GM12878 (cell line): ENCODE data around the gene SMPD4. TPM values are rescaled to one million over a fixed set of nuclear protein-coding genes. Genes with fewer than 3 reads are reported as not detected.
"Not testable (repeated sequence)": the region's sequence is repeated elsewhere in the genome, so short reads cannot be mapped to it uniquely, and the experiment has no call there.

ENCODE experiments used
- ATAC-seq: fragments of 200-7000 bp; cut with Tn5 transposase; 3 replicates; pipeline ENCODE4 v1.9.1; 2020; ENCODE audit warnings: mild to moderate bottlenecking, moderate library complexity
- BruUV-seq: library from RNA; stranded (reverse); fragments of 400-500 nt; replicated peaks from 2 replicates; lab custom pipeline; 2021; lab: Mats Ljungman, UMichigan
- CTCF ChIA-PET: fragments of 300-600 bp; sonication (Branson Sonifier 250); formaldehyde crosslinking; extraction: SDS; loops from one replicate; lab custom pipeline; 2021; ENCODE audit warnings: inconsistent platforms; lab: Yijun Ruan, JAX
- POLR2A ChIA-PET: fragments of 350-600 bp; formaldehyde crosslinking; extraction: SDS; loops from one replicate; lab custom pipeline; 2021; ENCODE audit warnings: inconsistent platforms; lab: Charles Lee
- RAD21 ChIA-PET: fragments of 300-600 bp; sonication (Branson Sonifier 250); formaldehyde crosslinking; loops from one replicate; lab custom pipeline; 2023; ENCODE audit warnings: antibody characterized with exemption; ENCODE audit not compliant: unreplicated experiment; lab: Charles Lee
- SMC1A ChIA-PET: fragments of 300-600 bp; sonication (Branson Sonifier 250); formaldehyde crosslinking; loops from one replicate; lab custom pipeline; 2023; ENCODE audit not compliant: unreplicated experiment, uncharacterized antibody; lab: Charles Lee
- DNase-seq: peaks from one replicate; pipeline ENCODE4 v3.0.0-alpha.2; 2011; ENCODE audit warnings: low read depth, low spot score
- FAIRE-seq: peaks from 3 replicates; lab custom pipeline; 2011; peaks lifted over from hg19 to GRCh38; lab: Jason Lieb, UNC
- H2AFZ ChIP-seq: 2 replicates; pipeline ENCODE4 v1.6.0; 2011; ENCODE audit warnings: low read depth, low read length, control low read depth; ENCODE audit not compliant: control insufficient read depth
- H3K27ac ChIP-seq: 2 replicates; pipeline ENCODE4 v1.5.1; 2011; ENCODE audit warnings: control low read depth; ENCODE audit not compliant: control insufficient read depth, insufficient read depth
- H3K27me3 ChIP-seq, 2 experiments: replicated peaks in 1 of 2; 2 replicates each; pipeline versions ENCODE4 v1.6.0 to v1.6.1; 2011; ENCODE audit warnings: low read length in 1 of 2; ENCODE audit not compliant: control insufficient read depth in 2 of 2, insufficient read depth in 2 of 2
- H3K36me3 ChIP-seq, 2 experiments: 2 replicates each; pipeline ENCODE4 v1.5.1; 2011; ENCODE audit warnings: low read length in 1 of 2; ENCODE audit not compliant: control insufficient read depth in 2 of 2, insufficient read depth in 2 of 2
- H3K4me1 ChIP-seq: 2 replicates; pipeline ENCODE4 v1.6.1; 2011; ENCODE audit warnings: mild to moderate bottlenecking, low read length, moderate library complexity, mixed read lengths; ENCODE audit not compliant: control insufficient read depth, insufficient read depth
- H3K4me2 ChIP-seq: 2 replicates; pipeline ENCODE4 v1.6.0; 2011; ENCODE audit warnings: control low read depth; ENCODE audit not compliant: control insufficient read depth, insufficient read depth
- H3K4me3 ChIP-seq: fragments of 200-600 bp; sonication (generic); 2 replicates; pipeline ENCODE4 v1.5.1; 2016
- H3K79me2 ChIP-seq: 2 replicates; pipeline ENCODE4 v1.6.0; 2011; ENCODE audit warnings: low read length; ENCODE audit not compliant: control insufficient read depth, insufficient read depth
- H3K9ac ChIP-seq: 2 replicates; pipeline ENCODE4 v1.8.0; 2011; ENCODE audit warnings: low read length, control low read depth, mixed read lengths; ENCODE audit not compliant: control insufficient read depth, insufficient read depth
- H3K9me3 ChIP-seq: replicated peaks from 3 replicates; pipeline ENCODE4 v1.5.1; 2011; ENCODE audit warnings: mild to moderate bottlenecking, low read length; ENCODE audit not compliant: control insufficient read depth, insufficient read depth
- H4K20me1 ChIP-seq: 2 replicates; pipeline ENCODE4 v1.6.0; 2011; ENCODE audit not compliant: control insufficient read depth, insufficient read depth
- WGBS: methylation state at CpG from one replicate; pipeline ENCODE4 v1.1.6; 2016; ENCODE audit warnings: low lambda C conversion rate; ENCODE audit not compliant: insufficient replicate concordance, insufficient coverage; ENCODE audit errors: missing lambda C conversion rate; 5-methylcytosine and 5-hydroxymethylcytosine counted together
- in situ Hi-C: fragments of 300-500 bp; cut with MboI; formaldehyde crosslinking; loops from 9 replicates; pipeline ENCODE4 v1.14.3; 2018; ENCODE audit warnings: mixed read lengths
- intact Hi-C: fragments of 100-400 bp; cut with micrococcal nuclease; formaldehyde crosslinking; loops from one replicate; pipeline ENCODE4 v1.14.2; 2022; ENCODE audit not compliant: unreplicated experiment
- polyA plus RNA-seq, 11 experiments: library from polyadenylated mRNA; depleted of rRNA in 4 of 11; unstranded in 6 of 11; stranded (reverse) in 5 of 11; fragments of >200 nt; fragmentation: Nextera tagmentation in 4 of 11; fragmentation: Illumina TruSeq in 1 of 11; extraction: Ambion mirVana in 4 of 11; extraction: Trizol in 1 of 11; gene quantifications; 1 replicate in 1 of 11; 2 replicates in 10 of 11; pipeline versions ENCODE4 v1.2.1 to v1.2.3, GENCODE V29; 2011 to 2016; ENCODE audit warnings: inconsistent platforms in 2 of 11, missing spikeins in 2 of 11, low read depth in 1 of 11
- total RNA-seq, 4 experiments: library from RNA; depleted of rRNA in 3 of 4; stranded (reverse); fragments of >200 nt in 3 of 4; fragmentation: Illumina TruSeq in 1 of 4; extraction: Trizol in 1 of 4; gene quantifications; 2 replicates each; pipeline versions ENCODE4 v1.2.1 to v1.2.3, GENCODE V29; 2013 to 2021

The SMPD4 gene
- total and polyA plus RNA-seq, 10 of the 15 experiments (the other 5 are each of a cell fraction or from before 2014, with no cell fraction given) = 5.0 to 82.0 (median 45.7) TPM

DNA sequence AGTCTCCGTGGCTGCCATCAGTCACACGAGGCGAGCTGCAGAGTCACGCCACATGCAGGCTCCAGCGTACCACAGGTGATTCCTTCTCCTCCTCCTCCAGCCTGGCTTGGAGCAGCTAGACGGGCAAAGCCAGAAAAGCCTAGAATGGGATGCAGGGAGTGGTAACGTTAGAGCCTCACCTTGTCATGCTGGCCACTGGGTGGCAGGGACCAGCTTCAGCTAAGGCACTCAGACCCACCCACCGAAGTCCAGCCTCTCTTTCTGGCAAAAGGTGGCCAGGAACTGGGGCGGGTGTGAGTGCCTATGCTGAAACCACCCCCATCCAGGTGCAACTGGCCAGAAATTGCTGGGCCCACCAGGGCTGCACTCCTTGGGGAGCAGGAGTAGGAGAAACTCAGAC is 53.7 kb downstream of the SMPD4 start:
- H3K9ac ChIP-seq, H3K27ac ChIP-seq, H3K79me2 ChIP-seq, CTCF ChIA-PET, intact Hi-C loops, H4K20me1 ChIP-seq, in situ Hi-C loops, H3K4me2 ChIP-seq, RAD21 ChIA-PET, H3K4me1 ChIP-seq, H3K27me3 ChIP-seq, H3K9me3 ChIP-seq, H3K4me3 ChIP-seq, DNase-seq, H3K36me3 ChIP-seq, H2AFZ ChIP-seq, ATAC-seq, FAIRE-seq, SMC1A ChIA-PET, BruUV-seq, POLR2A ChIA-PET: not testable (repeated sequence)
- WGBS = no CpG with 5 or more reads among the region's 9 CpGs

DNA sequence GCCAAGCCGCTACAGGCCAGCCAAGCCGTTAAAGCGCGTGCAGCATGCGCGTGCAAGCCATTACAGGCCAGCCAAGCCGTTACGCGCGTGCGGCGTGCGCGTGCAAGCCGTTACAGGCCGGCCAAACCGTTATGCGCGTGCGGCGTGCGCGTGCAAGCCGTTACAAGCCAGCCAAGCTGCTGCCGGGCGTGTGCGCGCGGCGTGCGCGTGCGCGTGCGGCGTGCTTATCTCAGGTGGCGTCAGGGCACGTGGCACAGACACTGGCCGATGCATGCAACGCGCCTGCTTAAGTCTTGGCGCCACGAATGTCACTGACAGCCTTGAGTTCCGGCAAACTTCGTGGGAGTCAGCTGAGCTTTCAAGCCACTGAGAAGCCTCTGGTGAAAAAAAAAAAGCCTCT is 60.5 kb downstream of the SMPD4 start:
- CTCF ChIA-PET, ATAC-seq, H3K36me3 ChIP-seq: not testable (repeated sequence)

DNA sequence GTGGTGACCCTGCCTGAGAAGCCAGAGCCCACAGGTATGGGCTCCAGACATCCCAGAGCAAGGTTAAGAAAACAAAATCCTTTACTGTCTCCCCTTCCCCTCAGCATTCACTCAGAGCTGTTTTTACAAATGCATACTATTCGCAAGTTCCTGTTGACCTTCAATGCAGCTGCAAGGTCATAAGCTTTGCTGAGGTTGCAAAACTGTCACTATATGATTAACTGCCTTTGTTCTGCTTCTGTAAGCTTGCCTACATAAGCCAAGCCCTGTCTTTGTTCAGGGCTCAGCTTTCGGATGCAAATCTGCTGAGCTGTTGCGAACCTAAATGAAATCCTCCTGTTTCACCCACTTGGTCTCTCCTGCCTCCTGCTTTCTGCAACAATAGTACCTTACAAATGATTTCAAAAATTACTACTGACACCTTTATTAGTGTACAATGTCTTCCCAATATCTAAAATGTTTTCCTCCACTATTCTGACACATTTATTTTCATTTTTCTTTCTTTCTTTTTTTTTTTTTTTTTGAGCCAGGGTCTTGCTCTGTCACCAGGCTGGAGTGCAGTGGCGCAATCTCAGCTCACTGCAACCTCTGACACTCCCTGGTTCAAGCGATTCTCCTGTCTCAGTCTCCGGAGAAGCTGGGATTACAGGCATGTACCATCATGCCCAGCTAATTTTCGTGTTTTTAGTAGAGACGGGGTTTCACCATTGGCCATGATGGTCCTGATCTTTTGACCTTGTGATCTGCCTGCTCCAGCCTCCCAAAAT is 78.6 kb downstream of the SMPD4 start:
- H3K79me2 ChIP-seq, FAIRE-seq, H3K4me3 ChIP-seq, H3K27ac ChIP-seq, ATAC-seq, H3K4me2 ChIP-seq, CTCF ChIA-PET, BruUV-seq, intact Hi-C loops, in situ Hi-C loops, DNase-seq, SMC1A ChIA-PET, RAD21 ChIA-PET, H3K9ac ChIP-seq, H3K36me3 ChIP-seq, H3K4me1 ChIP-seq, H3K27me3 ChIP-seq, H2AFZ ChIP-seq, H3K9me3 ChIP-seq, H4K20me1 ChIP-seq, POLR2A ChIA-PET: not testable (repeated sequence)
- WGBS = 20% methylated on average over 4 of the region's 8 CpGs

More for the DNA sequence above, 60.5 kb downstream of the SMPD4 start:
- H3K27me3 ChIP-seq, H3K9ac ChIP-seq, H3K27ac ChIP-seq, DNase-seq, POLR2A ChIA-PET, SMC1A ChIA-PET, H3K4me1 ChIP-seq, H3K79me2 ChIP-seq, H3K9me3 ChIP-seq, H4K20me1 ChIP-seq, H2AFZ ChIP-seq, H3K4me3 ChIP-seq, BruUV-seq, intact Hi-C loops, RAD21 ChIA-PET, FAIRE-seq, H3K4me2 ChIP-seq, in situ Hi-C loops: not testable (repeated sequence)
- 80% methylated on average over 31 of the region's 45 CpGs for whole genome bisulfite sequencing
